BLaER1 treated with 17β-estradiol and CSF1 and Interleukin-3, amounts not matched to agents 10 nM and 100 nM (cell line): ENCODE results near the gene DLGAP1.
"Not testable (repeated sequence)": the region's sequence is repeated elsewhere in the genome, so short reads cannot be mapped to it uniquely, and the experiment has no call there.

ENCODE experiments used
- H3K27ac ChIP-seq, 11 experiments: shearing (Covaris generic); formaldehyde crosslinking; 2 replicates each; pipeline ENCODE4 v1.8.1; 2022
- H3K27me3 ChIP-seq, 11 experiments: shearing (Covaris generic); formaldehyde crosslinking; 2 replicates each; pipeline ENCODE4 v1.8.1; 2022
- H3K36me3 ChIP-seq, 11 experiments: shearing (Covaris generic); formaldehyde crosslinking; 2 replicates each; pipeline ENCODE4 v1.8.1; 2022
- H3K4me1 ChIP-seq, 10 experiments: shearing (Covaris generic); formaldehyde crosslinking; 2 replicates each; pipeline ENCODE4 v1.8.1; 2022
- H3K4me2 ChIP-seq, 11 experiments: shearing (Covaris generic); formaldehyde crosslinking; 2 replicates each; pipeline ENCODE4 v1.8.1; 2022
- H3K4me3 ChIP-seq, 10 experiments: shearing (Covaris generic); formaldehyde crosslinking; 2 replicates each; pipeline ENCODE4 v1.8.1; 2022
- H3K9ac ChIP-seq, 11 experiments: shearing (Covaris generic); formaldehyde crosslinking; 2 replicates each; pipeline ENCODE4 v1.8.1; 2022
- H3K9me3 ChIP-seq, 11 experiments: shearing (Covaris generic); formaldehyde crosslinking; replicated peaks in 1 of 11; 2 replicates each; pipeline ENCODE4 v1.8.1; 2022
- H4K20me1 ChIP-seq, 11 experiments: shearing (Covaris generic); formaldehyde crosslinking; 2 replicates each; pipeline ENCODE4 v1.8.1; 2022
- Cebpa-rat ChIP-seq, 11 experiments: shearing (Covaris generic); IDR thresholded peaks; 2 replicates each; pipeline ENCODE4 v1.8.1; 2022

The DLGAP1 gene

DNA sequence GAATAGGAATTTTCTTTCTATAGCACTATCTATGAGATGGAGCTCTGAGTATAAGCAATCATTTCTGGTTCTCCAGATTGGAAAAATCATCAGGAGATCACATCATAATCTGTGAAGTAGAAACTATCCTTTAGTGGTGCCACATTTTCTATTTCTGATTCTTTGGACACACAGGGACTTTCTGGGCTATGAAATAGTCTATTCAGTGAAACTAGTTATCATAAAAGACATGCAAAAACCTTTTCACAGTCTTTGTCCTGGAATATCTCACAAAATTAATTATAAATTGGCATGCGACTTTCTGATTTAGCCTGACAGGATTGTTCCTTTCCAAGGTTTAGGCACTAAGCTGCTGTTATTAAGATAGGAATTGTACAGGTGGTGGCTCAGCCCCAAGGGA, 428.6 kb downstream of the DLGAP1 start:
- TF ChIP-seq Cebpa-rat (IDR thresholded peaks at IDR 0.05), result no peak
- Histone ChIP-seq H3K4me3 (no peak overlapping the region), H4K20me1 (no peaks in the 10 kb centered on the region), H3K36me3 (no peaks in the 10 kb centered on the region), H3K9me3 (peaks cover 0 to 7% (median 4%) of the 10 kb centered on the region in 11 experiments; a peak in 6 of 22 replicates), H3K9ac (no peak overlapping the region), H3K4me1 (no peaks in the 10 kb centered on the region), H3K27me3 (no peaks in the 10 kb centered on the region), H3K27ac (no peak overlapping the region), H3K4me2 (no peak overlapping the region)

DNA sequence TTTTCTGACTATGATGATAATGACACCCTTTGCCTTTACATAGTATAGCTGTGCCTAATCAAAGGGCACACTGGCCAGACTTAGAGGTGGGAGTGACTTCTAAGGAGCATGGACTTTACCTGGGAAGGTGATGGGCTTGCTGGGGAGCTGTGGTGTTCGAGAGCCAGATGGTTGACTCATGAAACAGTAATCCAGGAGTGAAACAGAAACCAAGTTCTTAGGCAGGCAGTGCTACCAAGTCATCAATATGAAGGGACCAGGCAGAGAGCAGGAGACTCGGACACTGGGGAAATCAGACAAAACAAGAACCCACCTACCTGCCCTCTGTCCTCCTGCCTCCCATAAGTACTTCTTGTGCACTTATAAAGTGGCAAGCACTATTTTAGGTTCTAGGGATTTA, 430.4 kb downstream of the DLGAP1 start:
- no peak overlapping the region for H3K9ac ChIP-seq
- no peaks in the 10 kb centered on the region for H3K4me1 ChIP-seq
- no peak overlapping the region for H3K27ac ChIP-seq
- no peaks in the 10 kb centered on the region for H3K36me3 ChIP-seq
- no peak overlapping the region for H3K4me2 ChIP-seq
- H4K20me1 ChIP-seq, result no peaks in the 10 kb centered on the region
- no peak for TF ChIP-seq Cebpa-rat (IDR thresholded peaks at IDR 0.05)
- peaks cover 0 to 7% (median 4%) of the 10 kb centered on the region in 11 experiments; a peak in 7 of 22 replicates for H3K9me3 ChIP-seq
- H3K4me3 ChIP-seq, result no peak overlapping the region
- no peaks in the 10 kb centered on the region for H3K27me3 ChIP-seq

DNA sequence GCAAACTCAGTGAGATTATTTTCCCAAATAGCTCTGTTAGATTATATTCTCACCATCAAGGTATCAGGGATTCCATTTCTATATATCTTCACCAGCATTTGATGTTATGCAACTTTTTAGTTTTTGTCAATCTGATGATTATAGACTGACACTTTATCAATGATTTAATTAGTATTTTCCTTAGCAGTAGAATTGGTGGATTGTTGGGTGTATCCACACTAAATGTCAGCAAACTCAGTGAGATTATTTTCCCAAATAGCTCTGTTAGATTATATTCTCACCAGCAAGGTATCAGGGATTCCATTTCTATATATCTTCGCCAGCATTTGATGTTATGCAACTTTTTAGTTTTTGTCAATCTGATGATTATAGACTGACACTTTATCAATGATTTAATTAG, 432.4 kb downstream of the DLGAP1 start:
- H3K27me3 ChIP-seq, result not testable (repeated sequence)

DNA sequence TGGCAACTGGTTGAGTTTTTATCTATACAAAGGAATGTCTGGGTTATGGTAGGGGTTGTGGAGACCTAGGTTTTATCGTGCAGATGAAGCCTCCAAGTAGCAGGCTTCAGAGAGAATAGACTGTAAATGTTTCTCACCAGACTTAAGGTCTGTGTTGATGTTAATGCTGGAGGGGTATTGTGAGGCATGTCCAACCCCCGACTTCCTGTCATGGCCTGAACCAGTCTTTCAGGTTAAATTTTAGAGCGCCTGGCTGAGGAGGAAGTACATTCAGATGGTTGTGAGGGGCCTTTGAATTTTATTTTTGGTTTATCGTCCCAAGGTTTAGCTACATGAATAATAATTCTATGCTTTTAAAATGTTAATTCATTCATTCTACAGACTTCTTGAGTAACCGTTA, 435.1 kb downstream of the DLGAP1 start:
- Histone ChIP-seq H3K9me3 (peaks cover 0 to 7% (median 4%) of the 10 kb centered on the region in 11 experiments; a peak in 6 of 22 replicates), H3K9ac (no peak overlapping the region), H3K27ac (no peak overlapping the region), H3K36me3 (no peaks in the 10 kb centered on the region), H3K4me2 (no peak overlapping the region), H3K4me3 (no peak overlapping the region), H4K20me1 (no peaks in the 10 kb centered on the region), H3K27me3 (no peaks in the 10 kb centered on the region), H3K4me1 (no peaks in the 10 kb centered on the region)
- TF ChIP-seq Cebpa-rat (IDR thresholded peaks at IDR 0.05), result no peak

More for the DNA sequence above, 432.4 kb downstream of the DLGAP1 start:
- not testable (repeated sequence) for H3K4me2 ChIP-seq, H3K4me1 ChIP-seq, H3K27ac ChIP-seq, H3K9ac ChIP-seq, H3K9me3 ChIP-seq, H3K36me3 ChIP-seq, H3K4me3 ChIP-seq, H4K20me1 ChIP-seq

DNA sequence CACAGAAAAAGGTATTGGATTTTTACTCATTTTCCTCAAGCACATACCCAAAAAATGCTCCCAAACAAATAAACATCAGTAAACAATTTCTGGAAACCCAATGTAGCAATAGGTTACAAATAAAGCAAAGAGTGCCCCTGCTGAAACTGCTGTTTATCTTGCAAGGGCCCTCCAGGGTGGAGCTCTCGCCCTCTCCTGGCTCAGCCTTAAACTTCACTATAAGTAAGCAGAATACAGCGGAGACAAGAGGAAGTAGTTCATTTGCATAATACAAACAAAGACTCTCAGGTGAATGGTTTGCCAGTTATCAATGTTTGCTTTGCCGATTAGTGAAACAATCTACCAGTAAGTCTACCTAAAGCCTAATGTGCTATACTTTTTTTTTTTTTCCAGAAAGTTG, 437.6 kb downstream of the DLGAP1 start:
- TF ChIP-seq Cebpa-rat (IDR thresholded peaks at IDR 0.05), result no peak
- no peaks in the 10 kb centered on the region for H3K4me1 ChIP-seq
- H3K36me3 ChIP-seq, result no peaks in the 10 kb centered on the region
- peaks cover 0 to 6% (median 0%) of the 10 kb centered on the region in 11 experiments; a peak in 2 of 22 replicates for H3K9me3 ChIP-seq
- no peak overlapping the region for H3K27ac ChIP-seq
- no peak overlapping the region for H3K4me3 ChIP-seq
- no peaks in the 10 kb centered on the region for H3K27me3 ChIP-seq
- no peak overlapping the region for H3K9ac ChIP-seq
- H3K4me2 ChIP-seq, result no peak overlapping the region
- no peaks in the 10 kb centered on the region for H4K20me1 ChIP-seq

DNA sequence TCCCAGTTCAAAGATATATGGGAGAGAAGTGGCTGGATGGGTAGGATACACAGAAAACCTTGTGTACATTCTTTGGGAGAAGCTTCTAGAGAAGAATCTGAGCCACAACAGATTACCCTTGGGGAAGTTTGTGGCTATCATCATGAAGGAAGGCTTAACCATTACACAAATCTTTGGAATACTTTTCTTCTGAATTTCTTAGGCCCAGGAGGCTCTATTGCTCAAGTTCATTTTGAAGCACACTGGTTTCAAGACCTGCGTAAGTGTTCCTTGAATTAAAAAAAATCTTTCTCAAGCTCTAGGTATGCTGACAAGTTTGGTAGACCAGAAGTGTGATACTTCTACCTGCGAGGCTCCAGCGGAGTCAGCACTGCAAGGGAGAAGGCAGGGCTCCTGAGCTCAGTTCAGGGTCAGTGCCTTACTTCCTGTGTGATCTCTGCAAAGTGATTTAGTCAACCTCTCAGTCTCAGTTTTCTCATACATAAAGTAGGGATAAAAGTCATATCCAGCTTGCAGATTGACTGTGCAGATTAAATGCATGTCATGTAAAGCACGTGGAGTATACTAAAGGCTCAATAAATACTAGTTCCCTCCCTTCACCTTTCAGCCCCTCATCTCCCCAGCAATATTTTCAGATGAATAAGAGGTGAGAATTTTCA, 438.6 kb downstream of the DLGAP1 start:
- no peaks in the 10 kb centered on the region for H3K27me3 ChIP-seq
- no peak overlapping the region for H3K9ac ChIP-seq
- H4K20me1 ChIP-seq, result no peaks in the 10 kb centered on the region
- H3K9me3 ChIP-seq, result peaks cover 0 to 6% (median 0%) of the 10 kb centered on the region in 11 experiments; a peak in 1 of 22 replicates
- H3K27ac ChIP-seq, result no peak overlapping the region
- no peak for TF ChIP-seq Cebpa-rat (IDR thresholded peaks at IDR 0.05)
- H3K36me3 ChIP-seq, result no peaks in the 10 kb centered on the region
- H3K4me1 ChIP-seq, result no peaks in the 10 kb centered on the region
- H3K4me2 ChIP-seq, result no peak overlapping the region
- no peak overlapping the region for H3K4me3 ChIP-seq

DNA sequence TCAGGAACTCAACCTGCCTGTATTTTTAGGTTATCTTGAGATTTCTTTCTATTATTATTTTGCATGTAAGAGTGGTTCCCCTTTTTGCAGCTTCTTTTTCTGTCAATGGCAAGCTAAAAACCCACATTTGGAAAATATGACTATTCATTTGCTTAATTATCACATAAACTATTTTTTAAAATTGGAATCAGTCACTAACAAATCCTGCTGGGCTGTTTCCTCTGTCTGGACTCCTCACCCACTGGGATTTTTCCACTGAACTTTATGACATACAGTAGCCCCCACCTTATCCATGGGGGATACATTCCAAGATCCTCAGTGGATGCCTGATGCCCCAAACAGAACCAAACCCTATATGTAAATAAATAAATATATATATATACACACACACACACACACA, 447.3 kb downstream of the DLGAP1 start:
- Histone ChIP-seq H3K27ac (no peak overlapping the region), H3K4me1 (peaks cover 0 to 16% (median 0%) of the 10 kb centered on the region in 10 experiments; a peak in 7 of 20 replicates), H3K36me3 (no peaks in the 10 kb centered on the region), H3K4me3 (no peak overlapping the region), H3K27me3 (no peaks in the 10 kb centered on the region), H3K4me2 (0 out of 22 replicates have a peak overlapping the region, but pooled peaks of 1 of the 11 experiments have one; percentile 11), H3K9ac (no peak overlapping the region), H3K9me3 (no peaks in the 10 kb centered on the region), H4K20me1 (no peaks in the 10 kb centered on the region)
- no peak for TF ChIP-seq Cebpa-rat (IDR thresholded peaks at IDR 0.05)

DNA sequence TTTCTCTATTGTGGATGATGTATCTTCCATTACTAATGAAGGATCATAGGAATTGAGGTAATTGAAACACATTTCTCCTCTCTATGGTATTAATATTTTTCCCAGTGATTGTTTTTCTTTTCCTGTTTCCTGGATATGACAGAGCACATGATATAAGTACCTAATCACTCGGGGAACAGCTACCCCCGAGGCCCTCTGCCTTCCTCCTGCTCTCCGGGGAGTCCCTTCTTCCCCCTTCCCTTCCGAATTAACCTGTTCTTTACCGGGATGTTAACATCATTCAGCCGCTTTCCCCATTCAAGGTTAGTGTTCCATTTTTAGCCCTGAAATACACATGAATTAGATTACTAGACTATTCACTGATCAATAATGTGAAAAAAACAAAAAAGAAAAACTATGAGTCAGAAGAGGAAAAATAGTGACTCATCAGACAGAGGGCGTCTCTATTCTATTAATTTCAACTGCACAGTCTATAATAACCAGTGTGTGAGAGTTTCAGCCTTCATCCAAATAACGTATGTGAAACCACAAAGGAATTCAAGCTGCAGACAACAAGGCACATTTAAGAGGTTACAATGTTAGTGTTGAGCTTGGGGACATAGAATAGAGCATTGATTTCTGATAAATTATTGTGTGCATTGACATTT, 450.8 kb downstream of the DLGAP1 start:
- Histone ChIP-seq H3K4me3 (no peak overlapping the region), H3K9ac (no peak overlapping the region), H3K27ac (no peak overlapping the region)

DNA sequence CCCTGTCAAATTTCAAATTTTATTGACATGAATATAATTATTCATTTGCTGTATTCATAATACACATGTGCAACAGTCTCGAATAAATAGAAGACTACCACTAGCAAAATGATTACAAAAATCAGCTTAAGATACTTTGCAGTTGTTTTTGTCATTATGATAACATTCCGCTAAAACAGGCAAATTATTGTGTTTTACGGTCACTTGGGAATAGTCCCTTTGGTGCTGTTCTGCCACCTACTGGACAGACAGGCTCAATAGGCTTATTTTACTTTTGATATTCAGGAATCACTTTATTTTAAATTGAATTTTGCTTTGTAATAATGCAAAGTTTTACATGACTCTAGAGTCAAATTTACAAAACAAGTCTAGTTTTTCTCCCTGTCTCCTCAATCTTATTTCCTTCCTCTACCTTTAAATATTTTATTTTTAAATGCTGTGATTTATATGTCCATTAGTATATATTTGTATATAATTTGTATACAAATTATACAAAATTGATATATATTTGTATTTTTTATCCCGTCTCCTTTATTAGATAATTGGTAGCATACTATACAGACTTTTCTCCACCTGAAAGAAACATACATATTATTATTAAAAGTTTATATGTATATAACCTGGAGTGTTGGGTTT, 456.3 kb downstream of the DLGAP1 start:
- Histone ChIP-seq H3K27ac (no peak overlapping the region), H3K36me3 (no peaks in the 10 kb centered on the region), H3K4me2 (no peak overlapping the region), H4K20me1 (no peaks in the 10 kb centered on the region), H3K4me3 (no peak overlapping the region), H3K9me3 (no peaks in the 10 kb centered on the region), H3K9ac (no peak overlapping the region), H3K4me1 (no peaks in the 10 kb centered on the region), H3K27me3 (no peaks in the 10 kb centered on the region)
- no peak for TF ChIP-seq Cebpa-rat (IDR thresholded peaks at IDR 0.05)

More for the DNA sequence above, 450.8 kb downstream of the DLGAP1 start:
- H3K36me3 ChIP-seq, result no peaks in the 10 kb centered on the region
- no peaks in the 10 kb centered on the region for H3K9me3 ChIP-seq
- H4K20me1 ChIP-seq, result no peaks in the 10 kb centered on the region
- H3K27me3 ChIP-seq, result no peaks in the 10 kb centered on the region
- no peak for TF ChIP-seq Cebpa-rat (IDR thresholded peaks at IDR 0.05)
- H3K4me1 ChIP-seq, result peaks cover 0 to 16% (median 0%) of the 10 kb centered on the region in 10 experiments; a peak in 7 of 20 replicates
- H3K4me2 ChIP-seq, result peak overlapping the region in 3 of 11 experiments; percentile 3 to 36 (median 6); a peak in 2 of 22 replicates
